Measurements from ENCODE around the gene TMEM53. TPM values are rescaled to one million over a fixed set of nuclear protein-coding genes. Genes with fewer than 3 reads are reported as not detected.

The TMEM53 gene
- total and polyA plus RNA-seq, 2 donors (not counting 3 experiments of a cell fraction or from before 2014, with no cell fraction given), result 5.3 to 16.5 TPM

- H2AFZ ChIP-seq (ENCODE audit: low read depth, low read length), result peak overlapping the region; percentile 88
- H3K9me1 ChIP-seq (replicated peaks; ENCODE audit: control insufficient read depth, extremely low read depth, insufficient read depth, low read length), result no peaks in the 10 kb centered on the region
- peaks cover 21% of the 10 kb centered on the region for H3K79me2 ChIP-seq (ENCODE audit: control insufficient read depth, insufficient read depth, low read length)
- no peaks in the 10 kb centered on the region for H3K9me3 ChIP-seq (replicated peaks; ENCODE audit: control insufficient read depth, insufficient read depth, low read length)
- no peak for TF ChIP-seq MYC (IDR thresholded peaks at IDR 0.05; ENCODE audit: low read depth, low read length)
- no peak for TF ChIP-seq POLR2AphosphoS5 (IDR thresholded peaks at IDR 0.05; ENCODE audit: insufficient read depth, low read depth, low read length)
- no peak for TF ChIP-seq CTCF (IDR thresholded peaks at IDR 0.05; ENCODE audit: extremely low read depth in 1 of 2, insufficient read depth in 1 of 2, low read depth in 1 of 2, low read length in 2 of 2)
- TF ChIP-seq POLR2A (IDR thresholded peaks at IDR 0.05; ENCODE audit: low read depth, low read length), result no peak
- TF ChIP-seq EZH2 (IDR thresholded peaks at IDR 0.05; ENCODE audit: borderline replicate concordance, low read depth, low read length, severe bottlenecking), result no peak
- no peak for TF ChIP-seq JUN (IDR thresholded peaks at IDR 0.05; ENCODE audit: borderline replicate concordance, insufficient read depth, insufficient read length, low read depth)
- TF ChIP-seq GATA2 (IDR thresholded peaks at IDR 0.05; ENCODE audit: insufficient read depth, insufficient read length, low read depth, low read length), result no peak
- no peak for TF ChIP-seq MAX (IDR thresholded peaks at IDR 0.05; ENCODE audit: insufficient read depth, insufficient read length)
- no peak for TF ChIP-seq FOS (IDR thresholded peaks at IDR 0.05; ENCODE audit: borderline replicate concordance, insufficient read depth, low read length)
- H4K20me1 ChIP-seq (replicated peaks; ENCODE audit: control insufficient read depth, extremely low read depth, insufficient read depth, low read length), result no peaks in the 10 kb centered on the region
- H3K9ac ChIP-seq (replicated peaks; ENCODE audit: extremely low read depth, insufficient read depth, low read length), result peak overlapping the region; percentile 79
- peak overlapping the region; percentile 22 to 78 (median 28) for H3K4me3 ChIP-seq (replicated peaks in 1 of 3; ENCODE audit: insufficient read depth in 1 of 3, low read depth in 1 of 3, low read length in 3 of 3)
- FAIRE-seq (no peak), DNase-seq (ENCODE audit: low read depth, low spot score) (no peak)
- H3K4me1 ChIP-seq (ENCODE audit: control insufficient read depth, extremely low read depth, insufficient read depth, low read length), result peaks cover 9% of the 10 kb centered on the region
- peak overlapping the region; percentile 78 for H3K27ac ChIP-seq (ENCODE audit: insufficient read depth, low read depth, low read length)
- H3K4me2 ChIP-seq (ENCODE audit: insufficient read depth, low read length), result peak overlapping the region; percentile 51
- dilution Hi-C loops (cut with MboI; ENCODE audit: extremely low pct_ligation_motif_present, low sequenced_read_pairs), result no loop called here
- ChIA-PET POLR2A (interaction anchor here (1.0 to 2.4 kb wide), 2 partner anchors 11 to 43 kb away, joined by 3 to 15 read pairs; partner anchors contain the start of genes ARMH1 and TMEM53), CTCF (interaction anchor here (0.6 to 4.8 kb wide), 6 partner anchors 11 to 414 kb away, joined by 3 to 32 read pairs (median 6); no protein-coding TSS in a partner anchor)
- TSS peak; percentile 72 for BruUV-seq (replicated peaks)
- H3K27me3 ChIP-seq (ENCODE audit: control insufficient read depth in 2 of 2, insufficient read depth in 2 of 2, low read length in 2 of 2), result no peaks in the 10 kb centered on the region
- intact Hi-C loops (cut with micrococcal nuclease), result no loop called here
- H3K36me3 ChIP-seq (ENCODE audit: control insufficient read depth in 2 of 2, extremely low read depth in 1 of 2, insufficient read depth in 2 of 2, low read length in 2 of 2), result peaks cover 0 to 15% of the 10 kb centered on the region in 2 experiments
Measured at GRCh38 chr1:44631333-44631646, 43.0 kb downstream of the TMEM53 start.

All from endothelial cell of umbilical vein (primary cell).